GM04503 (cell line): Measurements from ENCODE around the gene PRAMEF10.
"Not testable (repeated sequence)": the region's sequence is repeated elsewhere in the genome, so short reads cannot be mapped to it uniquely, and the experiment has no call there.

ENCODE experiments used
- DNase-seq: peaks from one replicate; pipeline ENCODE4 v3.0.0-alpha.2; 2012; ENCODE audit warnings: low read depth

The PRAMEF10 gene

GRCh38 chr1:12898170-12898569 is at the start of gene PRAMEF10:
Gene PRAMEF10, minus strand, starts transcription at chr1:12898270. Its CDS starts 2,423 bp downstream, at chr1:12895847.
- DNase-seq: not testable (repeated sequence)

- not testable (repeated sequence) for DNase-seq
Measured at GRCh38 chr1:12947480-12947879, 49.4 kb upstream of the PRAMEF10 start, which contains the start of gene PRAMEF6. Gene PRAMEF6, minus strand, starts transcription at chr1:12947580. Its CDS starts 5,062 bp downstream, at chr1:12942518.

- not testable (repeated sequence) for DNase-seq
Measured at GRCh38 chr1:12924368-12924767, 26.3 kb upstream of the PRAMEF10 start.

- DNase-seq: not testable (repeated sequence)
Measured at GRCh38 chr1:12921749-12922148, 23.7 kb upstream of the PRAMEF10 start.

GRCh38 chr1:12916310-12916709 is 18.2 kb upstream of the PRAMEF10 start, which contains the start of gene PRAMEF7:
Gene PRAMEF7, plus strand, starts transcription at chr1:12916610. Its CDS starts 1,083 bp downstream, at chr1:12917693.
- DNase-seq: not testable (repeated sequence)

- not testable (repeated sequence) for DNase-seq
Measured at GRCh38 chr1:12903793-12904572, 5.9 kb upstream of the PRAMEF10 start.

- DNase-seq: not testable (repeated sequence)
Measured at GRCh38 chr1:12899186-12899585, 1.1 kb upstream of the PRAMEF10 start.

GRCh38 chr1:12886101-12886500 is 12.0 kb downstream of the PRAMEF10 start, which contains the start of gene PRAMEF4:
Gene PRAMEF4, minus strand, starts transcription at chr1:12886201. Its CDS starts 2,807 bp downstream, at chr1:12883394.
- DNase-seq: not testable (repeated sequence)

- DNase-seq: not testable (repeated sequence)
Measured at GRCh38 chr1:12878453-12878852, 19.6 kb downstream of the PRAMEF10 start.

- not testable (repeated sequence) for DNase-seq
Measured at GRCh38 chr1:12863131-12863880, 34.8 kb downstream of the PRAMEF10 start.

- not testable (repeated sequence) for DNase-seq
Measured at GRCh38 chr1:12856786-12857185, 41.3 kb downstream of the PRAMEF10 start, which contains the start of gene PRAMEF2. Gene PRAMEF2, plus strand, starts transcription at chr1:12857086. Its CDS starts 1,924 bp downstream, at chr1:12859010.

- peak; percentile 20 for DNase-seq
Measured at GRCh38 chr1:12851779-12852178, 46.3 kb downstream of the PRAMEF10 start.

- DNase-seq: not testable (repeated sequence)
Measured at GRCh38 chr1:12848620-12849019, 49.5 kb downstream of the PRAMEF10 start, which contains the start of gene HNRNPCL1. Gene HNRNPCL1, minus strand, starts transcription at chr1:12848720. Its CDS starts 431 bp downstream, at chr1:12848289.
